Left renal cortex interstitium (tissue), 4 donors: Measurements from ENCODE around the gene PITPNM1. TPM values are rescaled to one million over a fixed set of nuclear protein-coding genes. Genes with fewer than 3 reads are reported as not detected.
"Not testable (repeated sequence)": the region's sequence is repeated elsewhere in the genome, so short reads cannot be mapped to it uniquely, and the experiment has no call there.

ENCODE experiments used
- DNase-seq, 4 donors: peaks; one replicate each; pipeline ENCODE4 v3.0.0-alpha.2; 2013; ENCODE audit warnings: low read depth in 4 of 4, low spot score in 2 of 4, missing footprints in 1 of 4
- polyA plus RNA-seq, 4 donors: library from polyadenylated mRNA; unstranded; fragments of 120-200 nt; gene quantifications; one replicate each; pipeline ENCODE4 v1.2.1, GENCODE V29; 2013; ENCODE audit not compliant: insufficient read length in 4 of 4

PITPNM1 gene
- polyA plus RNA-seq, 4 donors: 27.5 to 41.0 (median 37.8) TPM

- no peak for DNase-seq
These were observed 13.7 kb downstream of the PITPNM1 start for GRCh38 chr11:67491276-67492068.

GRCh38 chr11:67490727-67491065, 14.5 kb downstream of the PITPNM1 start:
- no peak for DNase-seq

GRCh38 chr11:67489885-67490726, 15.1 kb downstream of the PITPNM1 start:
- DNase-seq: no peak

- DNase-seq: no peak
These were observed 15.8 kb downstream of the PITPNM1 start for GRCh38 chr11:67489203-67489884.

- DNase-seq: no peak
These were observed 18.5 kb downstream of the PITPNM1 start for GRCh38 chr11:67486481-67487195.

GRCh38 chr11:67485873-67486361, 19.2 kb downstream of the PITPNM1 start:
- DNase-seq: not testable (repeated sequence)

GRCh38 chr11:67484847-67485311, 20.3 kb downstream of the PITPNM1 start:
- no peak for DNase-seq

- DNase-seq: no peak
These were observed 21.1 kb downstream of the PITPNM1 start for GRCh38 chr11:67483831-67484665.

GRCh38 chr11:67482827-67483798, 22.1 kb downstream of the PITPNM1 start, which contains the start of gene AIP:
AIP (plus strand) TSS chr11:67483026; CDS start chr11:67483159, 133 bp downstream.
- DNase-seq: peak; percentile 96 to 99 (median 99)

- DNase-seq: no peak
These were observed 22.8 kb downstream of the PITPNM1 start for GRCh38 chr11:67482275-67482826.

- DNase-seq: not testable (repeated sequence)
These were observed 27.7 kb downstream of the PITPNM1 start for GRCh38 chr11:67477344-67478050.

GRCh38 chr11:67476692-67477091, 28.5 kb downstream of the PITPNM1 start:
- not testable (repeated sequence) for DNase-seq

- no peak for DNase-seq
These were observed 32.3 kb downstream of the PITPNM1 start for GRCh38 chr11:67472882-67473281.

GRCh38 chr11:67470337-67471002, 34.7 kb downstream of the PITPNM1 start:
- DNase-seq: no peak

GRCh38 chr11:67469508-67469811, 35.7 kb downstream of the PITPNM1 start:
- DNase-seq: no peak

- peak; percentile 56 to 82 (median 78) for DNase-seq
These were observed 36.2 kb downstream of the PITPNM1 start, which contains the start of gene TMEM134 for GRCh38 chr11:67468759-67469507. TMEM134 (minus strand) TSS chr11:67469251; CDS start chr11:67469192, 59 bp downstream.
